GM19397 (cell line): ENCODE results near the gene ARFIP2.

Experiments used
- ATAC-seq: cut with Tn5 transposase; IDR thresholded peaks from one replicate; pipeline ENCODE4 v1.9.1; 2021; ENCODE audit warnings: mild to moderate bottlenecking, moderate library complexity; ENCODE audit not compliant: unreplicated experiment

ARFIP2 gene

GRCh38 chr11:6482441-6482840 is 1.3 kb upstream of the ARFIP2 start:
- no peak for ATAC-seq

- ATAC-seq, result no peak
Measured at GRCh38 chr11:6481924-6482275, 769 bp upstream of the ARFIP2 start.

- ATAC-seq, result no peak
Measured at GRCh38 chr11:6480299-6480914, 724 bp downstream of the ARFIP2 start.

- no peak for ATAC-seq
Measured at GRCh38 chr11:6476571-6476970, 4.6 kb downstream of the ARFIP2 start.

GRCh38 chr11:6475936-6476335 is 5.2 kb downstream of the ARFIP2 start:
- no peak for ATAC-seq

- ATAC-seq, result no peak
Measured at GRCh38 chr11:6474806-6475500, 6.2 kb downstream of the ARFIP2 start.

GRCh38 chr11:6474413-6474792 is 6.7 kb downstream of the ARFIP2 start:
- ATAC-seq, result peak; percentile 4

GRCh38 chr11:6473451-6474412 is 7.4 kb downstream of the ARFIP2 start, which contains the start of gene TRIM3:
Gene TRIM3, minus strand, starts transcription at chr11:6473941. Its CDS starts 8,246 bp downstream, at chr11:6465695.
- peak; percentile 81 for ATAC-seq

- no peak for ATAC-seq
Measured at GRCh38 chr11:6472934-6473333, 8.2 kb downstream of the ARFIP2 start.

- ATAC-seq, result no peak
Measured at GRCh38 chr11:6469599-6469998, 11.5 kb downstream of the ARFIP2 start.

- peak; percentile 58 for ATAC-seq
Measured at GRCh38 chr11:6468712-6469495, 12.2 kb downstream of the ARFIP2 start.

GRCh38 chr11:6459099-6459450 is 22.1 kb downstream of the ARFIP2 start:
- ATAC-seq, result no peak

GRCh38 chr11:6458352-6459098 is 22.6 kb downstream of the ARFIP2 start:
- no peak for ATAC-seq

GRCh38 chr11:6457581-6458320 is 23.4 kb downstream of the ARFIP2 start:
- ATAC-seq, result no peak

- no peak for ATAC-seq
Measured at GRCh38 chr11:6456361-6457073, 24.6 kb downstream of the ARFIP2 start.

GRCh38 chr11:6455070-6455469 is 26.1 kb downstream of the ARFIP2 start:
- ATAC-seq, result no peak

- ATAC-seq, result no peak
Measured at GRCh38 chr11:6453152-6453551, 28.0 kb downstream of the ARFIP2 start.

- no peak for ATAC-seq
Measured at GRCh38 chr11:6452219-6452618, 28.9 kb downstream of the ARFIP2 start.

GRCh38 chr11:6448574-6448973 is 32.6 kb downstream of the ARFIP2 start:
- ATAC-seq, result no peak
